DND-41 (cell line): ENCODE measurements around the gene PSORS1C1.

Experiments
- EZH2 ChIP-seq: IDR thresholded peaks from 3 replicates; pipeline ENCODE4 v1.6.1; 2012; ENCODE audit warnings: borderline replicate concordance, low read depth, mild to moderate bottlenecking, moderate library complexity, low read length, inconsistent platforms; ENCODE audit not compliant: severe bottlenecking
- TF ChIP-seq, protein P1 (sequence below): IDR thresholded peaks from 2 replicates; pipeline ENCODE4 v1.5.1; 2012; ENCODE audit warnings: borderline replicate concordance, low read length, moderate library complexity, mild to moderate bottlenecking; ENCODE audit not compliant: poor library complexity, severe bottlenecking; ENCODE audit errors: extremely low read depth

DNA sequence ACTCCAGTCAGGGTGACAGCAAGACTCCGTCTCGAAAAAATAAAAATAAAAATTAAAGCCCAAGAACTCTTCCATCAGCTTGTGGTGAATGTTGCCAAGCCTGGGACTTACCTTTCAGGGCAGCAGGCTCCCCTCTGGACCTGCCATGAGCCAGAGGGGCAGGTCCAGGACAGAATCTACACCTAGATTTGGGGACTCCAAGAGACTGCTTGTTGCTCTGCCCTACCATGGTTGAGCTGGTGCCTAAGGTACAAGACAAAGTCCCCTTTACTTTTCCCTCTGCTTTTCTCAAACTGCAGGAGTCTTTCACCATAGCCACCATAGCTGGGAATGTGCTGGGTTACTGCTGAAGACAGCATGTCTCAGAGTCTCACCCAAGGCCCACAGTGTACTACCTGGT lies 11.5 kb upstream of the PSORS1C1 start:
- TF ChIP-seq, protein P1, sequence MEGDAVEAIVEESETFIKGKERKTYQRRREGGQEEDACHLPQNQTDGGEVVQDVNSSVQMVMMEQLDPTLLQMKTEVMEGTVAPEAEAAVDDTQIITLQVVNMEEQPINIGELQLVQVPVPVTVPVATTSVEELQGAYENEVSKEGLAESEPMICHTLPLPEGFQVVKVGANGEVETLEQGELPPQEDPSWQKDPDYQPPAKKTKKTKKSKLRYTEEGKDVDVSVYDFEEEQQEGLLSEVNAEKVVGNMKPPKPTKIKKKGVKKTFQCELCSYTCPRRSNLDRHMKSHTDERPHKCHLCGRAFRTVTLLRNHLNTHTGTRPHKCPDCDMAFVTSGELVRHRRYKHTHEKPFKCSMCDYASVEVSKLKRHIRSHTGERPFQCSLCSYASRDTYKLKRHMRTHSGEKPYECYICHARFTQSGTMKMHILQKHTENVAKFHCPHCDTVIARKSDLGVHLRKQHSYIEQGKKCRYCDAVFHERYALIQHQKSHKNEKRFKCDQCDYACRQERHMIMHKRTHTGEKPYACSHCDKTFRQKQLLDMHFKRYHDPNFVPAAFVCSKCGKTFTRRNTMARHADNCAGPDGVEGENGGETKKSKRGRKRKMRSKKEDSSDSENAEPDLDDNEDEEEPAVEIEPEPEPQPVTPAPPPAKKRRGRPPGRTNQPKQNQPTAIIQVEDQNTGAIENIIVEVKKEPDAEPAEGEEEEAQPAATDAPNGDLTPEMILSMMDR: no peak
- TF ChIP-seq EZH2: no peak
